Mammary epithelial cell (primary cell): ENCODE results near the gene SCN4B.

Experiments used
- EZH2 ChIP-seq: IDR thresholded peaks from 2 replicates; pipeline ENCODE4 v1.6.1; 2012; ENCODE audit warnings: low read length, inconsistent platforms, borderline replicate concordance
- TF ChIP-seq, protein P1 (sequence below), 2 donors: IDR thresholded peaks in 1 of 2; conservative IDR thresholded peaks in 1 of 2; 2 replicates each; pipeline ENCODE4 v1.5.1; 2011 to 2012; ENCODE audit warnings: inconsistent platforms in 2 of 2, low read length in 2 of 2, mild to moderate bottlenecking in 2 of 2, control low read depth in 1 of 2, low read depth in 1 of 2; ENCODE audit not compliant: insufficient read depth in 1 of 2; ENCODE audit errors: extremely low read depth in 1 of 2

DNA sequence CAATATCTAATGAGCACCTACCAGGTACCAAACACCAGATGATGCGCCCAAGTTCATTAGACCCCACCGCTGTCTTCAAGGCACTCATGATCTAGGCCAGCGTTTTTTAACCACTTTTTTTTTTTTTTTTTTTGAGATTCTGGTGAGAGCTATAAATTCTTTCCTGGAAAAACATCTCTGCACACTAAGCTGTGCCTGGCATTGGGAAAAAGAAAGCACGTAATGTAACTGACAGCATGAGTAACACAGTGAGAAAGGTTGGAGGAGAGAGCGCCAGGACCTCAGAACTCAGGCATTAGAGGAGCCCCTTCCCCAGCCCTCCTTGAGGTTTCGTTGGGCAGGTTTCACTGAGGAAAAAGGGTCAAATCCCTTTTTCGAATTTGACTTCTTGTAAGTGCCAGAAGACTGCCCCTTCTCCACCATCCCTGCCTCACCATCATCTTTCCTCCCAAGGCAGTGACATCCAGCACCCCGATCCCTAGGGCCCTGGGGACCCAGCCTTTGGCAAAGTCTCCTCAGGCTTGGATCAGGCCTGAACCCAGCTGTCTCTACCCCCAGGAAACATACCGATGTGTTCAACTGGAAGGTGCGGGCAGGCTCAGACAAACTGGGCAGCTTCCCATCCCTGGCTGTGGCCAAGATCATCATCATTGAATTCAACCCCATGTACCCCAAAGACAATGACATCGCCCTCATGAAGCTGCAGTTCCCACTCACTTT, 39.8 kb downstream of the SCN4B start:
- TF ChIP-seq, protein P1, sequence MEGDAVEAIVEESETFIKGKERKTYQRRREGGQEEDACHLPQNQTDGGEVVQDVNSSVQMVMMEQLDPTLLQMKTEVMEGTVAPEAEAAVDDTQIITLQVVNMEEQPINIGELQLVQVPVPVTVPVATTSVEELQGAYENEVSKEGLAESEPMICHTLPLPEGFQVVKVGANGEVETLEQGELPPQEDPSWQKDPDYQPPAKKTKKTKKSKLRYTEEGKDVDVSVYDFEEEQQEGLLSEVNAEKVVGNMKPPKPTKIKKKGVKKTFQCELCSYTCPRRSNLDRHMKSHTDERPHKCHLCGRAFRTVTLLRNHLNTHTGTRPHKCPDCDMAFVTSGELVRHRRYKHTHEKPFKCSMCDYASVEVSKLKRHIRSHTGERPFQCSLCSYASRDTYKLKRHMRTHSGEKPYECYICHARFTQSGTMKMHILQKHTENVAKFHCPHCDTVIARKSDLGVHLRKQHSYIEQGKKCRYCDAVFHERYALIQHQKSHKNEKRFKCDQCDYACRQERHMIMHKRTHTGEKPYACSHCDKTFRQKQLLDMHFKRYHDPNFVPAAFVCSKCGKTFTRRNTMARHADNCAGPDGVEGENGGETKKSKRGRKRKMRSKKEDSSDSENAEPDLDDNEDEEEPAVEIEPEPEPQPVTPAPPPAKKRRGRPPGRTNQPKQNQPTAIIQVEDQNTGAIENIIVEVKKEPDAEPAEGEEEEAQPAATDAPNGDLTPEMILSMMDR (conservative IDR thresholded peaks at IDR 0.05 in 1 of 2, IDR thresholded peaks at IDR 0.05 in 1 of 2; ENCODE audit: extremely low read depth in 1 of 2, insufficient read depth in 1 of 2, low read depth in 1 of 2, low read length in 2 of 2), result no peak
- no peak for TF ChIP-seq EZH2
